Measurements from ENCODE around the gene TNP2.

The TNP2 gene

GRCh38 chr16:11309895-11310633, 40.9 kb upstream of the TNP2 start:
- Histone ChIP-seq H3K4me3 (0 out of 2 replicates have a peak overlapping the region, but pooled peaks have one; percentile 0), H3K4me2 (peak overlapping the region; percentile 68), H3K9me3 (peaks cover 34% of the 10 kb centered on the region), H3K27ac (peak overlapping the region; percentile 90), H3K27me3 (no peaks in the 10 kb centered on the region), H3K36me3 (no peaks in the 10 kb centered on the region), H4K20me1 (no peaks in the 10 kb centered on the region), H3K9ac (peak overlapping the region; percentile 23; the same call in 1 of the 2 replicates), H3K4me1 (peaks cover 75% of the 10 kb centered on the region)
- TF ChIP-seq Cebpa-rat (IDR thresholded peaks at IDR 0.05) = no peak

- Histone ChIP-seq H3K36me3 (no peaks in the 10 kb centered on the region), H3K27ac (peak overlapping the region; percentile 90), H4K20me1 (no peaks in the 10 kb centered on the region), H3K9ac (no peak overlapping the region; the same call in 1 of the 2 replicates), H3K4me3 (peak overlapping the region; percentile 35), H3K4me1 (peaks cover 67% of the 10 kb centered on the region), H3K27me3 (no peaks in the 10 kb centered on the region), H3K4me2 (peak overlapping the region; percentile 68), H3K9me3 (peaks cover 34% of the 10 kb centered on the region)
- no peak for TF ChIP-seq Cebpa-rat (IDR thresholded peaks at IDR 0.05)
Measured at GRCh38 chr16:11308493-11309283, 39.6 kb upstream of the TNP2 start.

GRCh38 chr16:11307639-11308492, 38.7 kb upstream of the TNP2 start:
- H3K4me1 ChIP-seq = peaks cover 67% of the 10 kb centered on the region
- H3K4me2 ChIP-seq = peak overlapping the region; percentile 68
- peak overlapping the region; percentile 35 for H3K4me3 ChIP-seq
- TF ChIP-seq Cebpa-rat (IDR thresholded peaks at IDR 0.05) = no peak
- no peaks in the 10 kb centered on the region for H4K20me1 ChIP-seq
- H3K27ac ChIP-seq = peak overlapping the region; percentile 90
- no peak overlapping the region for H3K9ac ChIP-seq
- peaks cover 34% of the 10 kb centered on the region for H3K9me3 ChIP-seq
- H3K27me3 ChIP-seq = no peaks in the 10 kb centered on the region
- no peaks in the 10 kb centered on the region for H3K36me3 ChIP-seq

- Histone ChIP-seq H3K9ac (no peak overlapping the region), H3K36me3 (no peaks in the 10 kb centered on the region), H3K27me3 (no peaks in the 10 kb centered on the region), H3K4me3 (no peak overlapping the region), H4K20me1 (no peaks in the 10 kb centered on the region), H3K9me3 (peaks cover 34% of the 10 kb centered on the region), H3K27ac (peak overlapping the region; percentile 90; the same call in 1 of the 2 replicates), H3K4me1 (peaks cover 60% of the 10 kb centered on the region), H3K4me2 (no peak overlapping the region)
- TF ChIP-seq Cebpa-rat (IDR thresholded peaks at IDR 0.05) = no peak
Measured at GRCh38 chr16:11306997-11307638, 38.0 kb upstream of the TNP2 start.

GRCh38 chr16:11306381-11306780, 37.3 kb upstream of the TNP2 start:
- Histone ChIP-seq H3K27ac (peak overlapping the region; percentile 26; the same call in 1 of the 2 replicates), H3K4me1 (peaks cover 54% of the 10 kb centered on the region)

GRCh38 chr16:11303405-11304138, 34.4 kb upstream of the TNP2 start:
- Histone ChIP-seq H3K4me2 (no peak overlapping the region), H3K27ac (0 out of 2 replicates have a peak overlapping the region, but pooled peaks have one; percentile 8), H3K4me1 (peaks cover 49% of the 10 kb centered on the region), H4K20me1 (no peaks in the 10 kb centered on the region), H3K9me3 (peaks cover 34% of the 10 kb centered on the region), H3K4me3 (no peak overlapping the region), H3K27me3 (no peaks in the 10 kb centered on the region), H3K36me3 (no peaks in the 10 kb centered on the region), H3K9ac (no peak overlapping the region)
- TF ChIP-seq Cebpa-rat (IDR thresholded peaks at IDR 0.05) = no peak

More at GRCh38 chr16:11306381-11306780, 37.3 kb upstream of the TNP2 start:
- Histone ChIP-seq H3K36me3 (no peaks in the 10 kb centered on the region), H3K4me3 (no peak overlapping the region), H3K9me3 (peaks cover 34% of the 10 kb centered on the region), H4K20me1 (no peaks in the 10 kb centered on the region), H3K4me2 (no peak overlapping the region), H3K27me3 (no peaks in the 10 kb centered on the region), H3K9ac (no peak overlapping the region)
- TF ChIP-seq Cebpa-rat (IDR thresholded peaks at IDR 0.05) = no peak

- Histone ChIP-seq H3K27ac (0 out of 2 replicates have a peak overlapping the region, but pooled peaks have one; percentile 8), H3K36me3 (no peaks in the 10 kb centered on the region), H3K27me3 (no peaks in the 10 kb centered on the region), H4K20me1 (no peaks in the 10 kb centered on the region), H3K4me2 (no peak overlapping the region), H3K9ac (no peak overlapping the region), H3K9me3 (peaks cover 28% of the 10 kb centered on the region), H3K4me1 (peaks cover 49% of the 10 kb centered on the region), H3K4me3 (no peak overlapping the region)
- TF ChIP-seq Cebpa-rat (IDR thresholded peaks at IDR 0.05) = no peak
Measured at GRCh38 chr16:11302977-11303376, 33.9 kb upstream of the TNP2 start.

GRCh38 chr16:11301645-11302501, 32.7 kb upstream of the TNP2 start:
- Histone ChIP-seq H3K4me2 (no peak overlapping the region), H3K36me3 (no peaks in the 10 kb centered on the region), H3K27me3 (no peaks in the 10 kb centered on the region), H3K4me3 (no peak overlapping the region), H3K27ac (no peak overlapping the region), H3K9ac (no peak overlapping the region), H3K9me3 (peaks cover 17% of the 10 kb centered on the region; the same call in 1 of the 2 replicates), H4K20me1 (no peaks in the 10 kb centered on the region), H3K4me1 (peaks cover 54% of the 10 kb centered on the region)
- no peak for TF ChIP-seq Cebpa-rat (IDR thresholded peaks at IDR 0.05)

Data from BLaER1 (cell line).